Cardiac muscle cell (in vitro differentiated cells and primary cell): ENCODE results near the gene KCNJ4. TPM values are rescaled to one million over a fixed set of nuclear protein-coding genes. Genes with fewer than 3 reads are reported as not detected.
"Not testable (repeated sequence)": the region's sequence is repeated elsewhere in the genome, so short reads cannot be mapped to it uniquely, and the experiment has no call there.

ENCODE experiments used
- DNase-seq, 2 donors: peaks; one replicate each; pipeline versions ENCODE4 v3.0.0 to v3.0.0-alpha.2; 2010 to 2017; ENCODE audit warnings: low read depth in 1 of 2, low spot score in 1 of 2
- H3K27ac ChIP-seq: fragments of 200-600 bp; sonication (generic); 2 replicates; pipeline ENCODE4 v1.5.1; 2016
- H3K27me3 ChIP-seq: fragments of 200-600 bp; sonication (generic); 2 replicates; pipeline ENCODE4 v1.6.0; 2016; ENCODE audit warnings: control low read depth
- H3K36me3 ChIP-seq: fragments of 200-600 bp; sonication (generic); 2 replicates; pipeline ENCODE4 v1.5.1; 2016; ENCODE audit warnings: control low read depth
- H3K4me1 ChIP-seq: fragments of 200-600 bp; sonication (generic); 2 replicates; pipeline ENCODE4 v1.8.1; 2017; ENCODE audit warnings: low read depth, mild to moderate bottlenecking, mixed run types
- H3K4me3 ChIP-seq: fragments of 200-600 bp; sonication (generic); 2 replicates; pipeline ENCODE4 v1.5.1; 2016; ENCODE audit warnings: mild to moderate bottlenecking
- H3K9me3 ChIP-seq: fragments of 200-600 bp; sonication (generic); 2 replicates; pipeline ENCODE4 v1.5.1; 2017; ENCODE audit warnings: low read depth, mild to moderate bottlenecking, control low read depth
- CTCF ChIP-seq: IDR thresholded peaks from 2 replicates; pipeline ENCODE4 v1.5.1; 2012; ENCODE audit warnings: low read depth, mild to moderate bottlenecking, low read length
- polyA plus RNA-seq: library from polyadenylated mRNA; unstranded; fragments of >200 nt; fragmentation: Nextera tagmentation; extraction: Ambion mirVana; gene quantifications from 2 replicates; pipeline ENCODE4 v1.2.1, GENCODE V29; 2016
- total RNA-seq: library from RNA; depleted of rRNA; stranded (reverse); fragments of >200 nt; gene quantifications from 2 replicates; pipeline ENCODE4 v1.2.3, GENCODE V29; 2016

KCNJ4 gene
- total and polyA plus RNA-seq, 2 experiments from 2014 or later, result 3.2 to 27.5 TPM

GRCh38 chr22:38481162-38481870, 26.3 kb upstream of the KCNJ4 start:
- peak overlapping the region; percentile 21 for H3K27ac ChIP-seq
- TF ChIP-seq CTCF, result no peak
- peaks cover 50% of the 10 kb centered on the region for H3K36me3 ChIP-seq

GRCh38 chr22:38479096-38479837, 24.3 kb upstream of the KCNJ4 start:
- peaks cover 32% of the 10 kb centered on the region for H3K36me3 ChIP-seq
- H3K27me3 ChIP-seq, result no peaks in the 10 kb centered on the region
- H3K27ac ChIP-seq, result peak overlapping the region; percentile 75
- DNase-seq, result no peak
- no peak overlapping the region for H3K4me3 ChIP-seq
- no peaks in the 10 kb centered on the region for H3K4me1 ChIP-seq
- no peaks in the 10 kb centered on the region for H3K9me3 ChIP-seq
- no peak for TF ChIP-seq CTCF

More at GRCh38 chr22:38481162-38481870, 26.3 kb upstream of the KCNJ4 start:
- H3K4me3 ChIP-seq, result no peak overlapping the region
- no peaks in the 10 kb centered on the region for H3K27me3 ChIP-seq
- no peak for DNase-seq
- no peaks in the 10 kb centered on the region for H3K9me3 ChIP-seq
- H3K4me1 ChIP-seq, result no peaks in the 10 kb centered on the region

GRCh38 chr22:38477585-38477984, 22.6 kb upstream of the KCNJ4 start:
- no peak for TF ChIP-seq CTCF
- Histone ChIP-seq H3K4me3 (no peak overlapping the region), H3K27ac (peak overlapping the region; percentile 21), H3K27me3 (no peaks in the 10 kb centered on the region), H3K36me3 (peaks cover 16% of the 10 kb centered on the region), H3K9me3 (no peaks in the 10 kb centered on the region), H3K4me1 (no peaks in the 10 kb centered on the region)
- DNase-seq, result no peak

- H3K36me3 ChIP-seq, result no peaks in the 10 kb centered on the region
- H3K4me3 ChIP-seq, result no peak overlapping the region
- H3K4me1 ChIP-seq, result no peaks in the 10 kb centered on the region
- no peak for DNase-seq
- H3K27ac ChIP-seq, result no peak overlapping the region
- no peak for TF ChIP-seq CTCF
- no peaks in the 10 kb centered on the region for H3K27me3 ChIP-seq
- H3K9me3 ChIP-seq, result no peaks in the 10 kb centered on the region
These were observed 19.1 kb upstream of the KCNJ4 start for GRCh38 chr22:38474003-38474607.

- TF ChIP-seq CTCF, result no peak
These were observed 16.2 kb upstream of the KCNJ4 start for GRCh38 chr22:38471237-38471636.

GRCh38 chr22:38470179-38470578, 15.2 kb upstream of the KCNJ4 start:
- H3K4me1 ChIP-seq, H3K27me3 ChIP-seq, H3K9me3 ChIP-seq, H3K4me3 ChIP-seq, H3K36me3 ChIP-seq, DNase-seq, H3K27ac ChIP-seq: not testable (repeated sequence)

More at GRCh38 chr22:38471237-38471636, 16.2 kb upstream of the KCNJ4 start:
- Histone ChIP-seq H3K27me3 (no peaks in the 10 kb centered on the region), H3K4me1 (no peaks in the 10 kb centered on the region), H3K36me3 (no peaks in the 10 kb centered on the region), H3K4me3 (no peak overlapping the region), H3K9me3 (no peaks in the 10 kb centered on the region), H3K27ac (no peak overlapping the region)
- DNase-seq, result no peak
